22Rv1 (cell line): ENCODE measurements around the gene ADAMTS18.

ENCODE experiments used
- H3K27ac ChIP-seq: fragments of 450-650 bp; 2 replicates; pipeline ENCODE4 v1.5.1; 2017
- CTCF ChIP-seq: fragments of 450-650 bp; IDR thresholded peaks from 2 replicates; pipeline ENCODE4 v1.5.1; 2017; ENCODE audit warnings: mild to moderate bottlenecking
- ZFX ChIP-seq: fragments of 450-650 bp; IDR thresholded peaks from 2 replicates; pipeline ENCODE4 v1.6.1; 2017; ENCODE audit warnings: antibody characterized with exemption, borderline replicate concordance

Gene ADAMTS18

GRCh38 chr16:77394699-77395098, 40.1 kb downstream of the ADAMTS18 start:
- TF ChIP-seq ZFX, result no peak
- TF ChIP-seq CTCF, result no peak
- H3K27ac ChIP-seq, result no peak overlapping the region

GRCh38 chr16:77393955-77394354, 40.9 kb downstream of the ADAMTS18 start:
- H3K27ac ChIP-seq, result no peak overlapping the region
- TF ChIP-seq CTCF, result no peak
- no peak for TF ChIP-seq ZFX

GRCh38 chr16:77387815-77388209, 47.0 kb downstream of the ADAMTS18 start:
- TF ChIP-seq CTCF, result no peak
- TF ChIP-seq ZFX, result no peak
- H3K27ac ChIP-seq, result no peak overlapping the region

DNA sequence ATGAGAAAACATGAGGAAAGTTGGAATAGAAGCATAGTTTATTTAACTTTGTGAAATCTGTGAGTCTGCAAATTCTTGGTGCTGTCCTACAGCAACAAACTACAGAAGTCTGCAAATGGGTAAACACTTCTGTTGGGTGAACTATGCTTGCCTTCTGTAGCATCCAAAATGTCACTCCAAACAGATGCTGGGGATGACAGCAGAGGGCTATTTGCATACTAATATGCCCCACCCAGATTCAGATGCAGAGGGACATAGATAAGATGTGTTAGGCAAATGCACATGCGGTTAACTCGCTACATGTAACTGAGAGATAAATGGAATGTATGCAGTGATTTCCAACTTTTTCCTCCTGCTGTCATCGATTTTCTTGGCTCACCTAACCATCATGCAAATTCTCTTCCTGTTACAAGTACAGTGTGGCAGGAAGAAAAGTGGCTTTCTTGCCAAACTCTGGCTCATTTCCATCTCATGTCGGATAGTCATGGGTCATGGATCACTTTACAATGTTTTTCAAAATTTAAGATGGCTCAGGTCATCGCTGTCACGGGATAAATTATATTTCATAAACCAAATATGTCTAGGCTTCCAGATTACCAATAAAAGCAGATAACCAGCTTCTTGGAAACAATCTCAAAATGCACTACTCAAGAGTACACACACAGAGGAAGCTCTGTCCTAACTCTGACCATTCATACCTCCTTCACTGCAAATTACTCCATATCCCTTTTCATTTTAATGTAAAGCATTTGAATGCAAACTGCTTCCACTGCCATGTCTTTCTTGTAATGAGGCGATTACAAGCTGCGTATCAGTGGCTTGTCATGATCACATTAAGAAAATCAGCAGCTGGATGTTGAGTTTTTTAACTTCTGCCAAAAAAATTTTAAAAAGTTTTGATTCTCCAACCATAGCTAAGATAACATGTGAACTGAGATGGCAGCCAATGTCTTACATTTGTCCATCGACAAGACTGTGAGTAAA, 47.7 kb downstream of the ADAMTS18 start:
- no peak overlapping the region for H3K27ac ChIP-seq
- TF ChIP-seq ZFX (no peak), CTCF (no peak)

- TF ChIP-seq CTCF, result no peak
- no peak for TF ChIP-seq ZFX
- no peak overlapping the region for H3K27ac ChIP-seq
Observed at GRCh38 chr16:77385481-77385880, 49.4 kb downstream of the ADAMTS18 start.

DNA sequence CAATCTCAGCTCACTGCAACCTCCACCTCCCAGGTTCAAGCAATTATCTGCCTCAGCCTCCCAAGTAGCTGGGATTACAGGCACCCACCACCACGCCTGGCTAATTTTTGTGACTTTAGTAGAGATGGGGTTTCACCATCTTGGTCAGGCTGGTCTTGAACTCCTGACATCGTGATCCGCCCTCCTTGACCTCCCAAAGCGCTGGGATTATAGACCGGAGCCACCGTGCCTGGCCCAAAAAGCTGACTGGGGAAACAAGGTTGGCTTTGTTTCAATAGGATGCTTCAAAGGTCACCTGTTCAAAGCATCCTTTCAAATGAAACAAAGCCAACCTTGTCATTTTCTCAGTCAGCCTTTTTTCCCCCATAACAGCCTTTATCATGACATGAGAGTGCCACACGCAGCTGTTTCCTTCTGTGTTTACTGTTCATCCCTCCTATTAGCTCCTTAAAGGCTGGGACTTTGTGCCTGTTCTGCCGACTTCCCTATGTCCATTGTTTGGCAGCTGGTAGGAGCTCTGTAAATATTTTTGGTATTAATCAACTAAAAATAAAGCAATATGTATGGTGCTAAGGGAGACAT, 51.1 kb downstream of the ADAMTS18 start:
- H3K27ac ChIP-seq, result no peak overlapping the region
- TF ChIP-seq CTCF, result no peak
- TF ChIP-seq ZFX, result no peak

- TF ChIP-seq ZFX, result no peak
- no peak for TF ChIP-seq CTCF
- no peak overlapping the region for H3K27ac ChIP-seq
Observed at GRCh38 chr16:77376358-77376757, 58.5 kb downstream of the ADAMTS18 start.
